PFSK-1 (cell line): ENCODE results near the gene CNN2.

Experiments
- FOXP2 ChIP-seq: optimal IDR thresholded peaks from 2 replicates; pipeline ENCODE3; 2011; ENCODE audit warnings: borderline replicate concordance, control low read depth, inconsistent platforms; ENCODE audit not compliant: insufficient read depth; ENCODE audit errors: extremely low read length, extremely low read depth
- POLR2AphosphoS5 ChIP-seq: IDR thresholded peaks from 2 replicates; pipeline ENCODE4 v1.6.1; 2012; ENCODE audit warnings: low read depth, mild to moderate bottlenecking, control low read depth, low read length, moderate library complexity
- SIN3A ChIP-seq: IDR thresholded peaks from 2 replicates; pipeline ENCODE4 v1.6.1; 2012; ENCODE audit warnings: mild to moderate bottlenecking, low read length, moderate library complexity, borderline replicate concordance; ENCODE audit not compliant: insufficient read depth
- TAF1 ChIP-seq: IDR thresholded peaks from 2 replicates; pipeline ENCODE4 v1.6.1; 2012; ENCODE audit warnings: low read length, control low read depth, borderline replicate concordance; ENCODE audit not compliant: insufficient read depth
- TF ChIP-seq, protein P1 (sequence below), 2 experiments: IDR thresholded peaks; 2 replicates each; pipeline versions ENCODE4 v1.6.1 to v1.8.0; 2011 to 2012; ENCODE audit warnings: low read depth in 2 of 2, low read length in 2 of 2, control low read depth in 1 of 2, inconsistent platforms in 1 of 2, mild to moderate bottlenecking in 1 of 2, moderate library complexity in 1 of 2; ENCODE audit not compliant: insufficient read depth in 1 of 2

The CNN2 gene

DNA sequence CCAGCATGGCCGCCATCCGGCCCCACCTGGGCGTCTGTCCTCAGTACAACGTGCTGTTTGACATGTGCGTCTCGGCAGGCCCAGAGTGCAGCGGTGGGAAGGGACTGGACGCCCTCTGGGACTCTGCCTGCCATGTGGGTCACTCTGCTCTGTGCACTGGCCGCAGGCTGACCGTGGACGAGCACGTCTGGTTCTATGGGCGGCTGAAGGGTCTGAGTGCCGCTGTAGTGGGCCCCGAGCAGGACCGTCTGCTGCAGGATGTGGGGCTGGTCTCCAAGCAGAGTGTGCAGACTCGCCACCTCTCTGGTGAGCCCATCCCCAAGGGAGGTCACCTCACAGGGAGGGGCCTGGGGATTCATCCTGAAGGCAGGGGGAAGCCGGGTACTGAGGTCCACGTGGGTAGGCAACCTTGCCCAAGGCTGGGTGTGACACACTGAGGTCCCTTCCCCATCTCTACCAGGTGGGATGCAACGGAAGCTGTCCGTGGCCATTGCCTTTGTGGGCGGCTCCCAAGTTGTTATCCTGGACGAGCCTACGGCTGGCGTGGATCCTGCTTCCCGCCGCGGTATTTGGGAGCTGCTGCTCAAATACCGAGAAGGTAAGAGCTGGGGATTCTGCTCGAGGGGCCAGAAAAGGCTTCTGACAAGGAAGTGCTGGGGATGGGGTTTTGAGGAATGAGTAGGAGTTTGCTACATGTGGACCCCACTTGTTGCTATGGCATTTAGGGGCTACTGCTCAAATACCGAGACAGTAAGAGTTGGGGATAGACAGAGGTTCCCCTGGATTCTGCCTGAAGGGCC, 24.8 kb downstream of the CNN2 start:
- no peak for TF ChIP-seq SIN3A

DNA sequence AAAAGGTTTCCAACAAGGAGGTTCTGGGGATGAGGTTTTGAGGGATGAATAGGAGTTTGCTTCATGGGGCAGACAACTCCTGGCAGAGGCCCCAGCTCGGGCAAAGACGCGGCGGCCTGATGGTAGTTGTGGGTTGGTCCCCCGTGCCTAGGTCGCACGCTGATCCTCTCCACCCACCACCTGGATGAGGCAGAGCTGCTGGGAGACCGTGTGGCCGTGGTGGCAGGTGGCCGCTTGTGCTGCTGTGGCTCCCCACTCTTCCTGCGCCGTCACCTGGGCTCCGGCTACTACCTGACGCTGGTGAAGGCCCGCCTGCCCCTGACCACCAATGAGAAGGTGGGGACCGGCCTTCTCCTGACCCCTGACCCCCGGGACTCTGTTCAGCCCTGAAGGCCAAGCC, 25.4 kb downstream of the CNN2 start:
- TF ChIP-seq SIN3A (no peak), TAF1 (no peak), POLR2AphosphoS5 (no peak), FOXP2 (no peak)
- TF ChIP-seq, protein P1, sequence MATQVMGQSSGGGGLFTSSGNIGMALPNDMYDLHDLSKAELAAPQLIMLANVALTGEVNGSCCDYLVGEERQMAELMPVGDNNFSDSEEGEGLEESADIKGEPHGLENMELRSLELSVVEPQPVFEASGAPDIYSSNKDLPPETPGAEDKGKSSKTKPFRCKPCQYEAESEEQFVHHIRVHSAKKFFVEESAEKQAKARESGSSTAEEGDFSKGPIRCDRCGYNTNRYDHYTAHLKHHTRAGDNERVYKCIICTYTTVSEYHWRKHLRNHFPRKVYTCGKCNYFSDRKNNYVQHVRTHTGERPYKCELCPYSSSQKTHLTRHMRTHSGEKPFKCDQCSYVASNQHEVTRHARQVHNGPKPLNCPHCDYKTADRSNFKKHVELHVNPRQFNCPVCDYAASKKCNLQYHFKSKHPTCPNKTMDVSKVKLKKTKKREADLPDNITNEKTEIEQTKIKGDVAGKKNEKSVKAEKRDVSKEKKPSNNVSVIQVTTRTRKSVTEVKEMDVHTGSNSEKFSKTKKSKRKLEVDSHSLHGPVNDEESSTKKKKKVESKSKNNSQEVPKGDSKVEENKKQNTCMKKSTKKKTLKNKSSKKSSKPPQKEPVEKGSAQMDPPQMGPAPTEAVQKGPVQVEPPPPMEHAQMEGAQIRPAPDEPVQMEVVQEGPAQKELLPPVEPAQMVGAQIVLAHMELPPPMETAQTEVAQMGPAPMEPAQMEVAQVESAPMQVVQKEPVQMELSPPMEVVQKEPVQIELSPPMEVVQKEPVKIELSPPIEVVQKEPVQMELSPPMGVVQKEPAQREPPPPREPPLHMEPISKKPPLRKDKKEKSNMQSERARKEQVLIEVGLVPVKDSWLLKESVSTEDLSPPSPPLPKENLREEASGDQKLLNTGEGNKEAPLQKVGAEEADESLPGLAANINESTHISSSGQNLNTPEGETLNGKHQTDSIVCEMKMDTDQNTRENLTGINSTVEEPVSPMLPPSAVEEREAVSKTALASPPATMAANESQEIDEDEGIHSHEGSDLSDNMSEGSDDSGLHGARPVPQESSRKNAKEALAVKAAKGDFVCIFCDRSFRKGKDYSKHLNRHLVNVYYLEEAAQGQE (IDR thresholded peaks at IDR 0.05; ENCODE audit: insufficient read depth in 1 of 2, low read depth in 2 of 2, low read length in 2 of 2) = no peak

DNA sequence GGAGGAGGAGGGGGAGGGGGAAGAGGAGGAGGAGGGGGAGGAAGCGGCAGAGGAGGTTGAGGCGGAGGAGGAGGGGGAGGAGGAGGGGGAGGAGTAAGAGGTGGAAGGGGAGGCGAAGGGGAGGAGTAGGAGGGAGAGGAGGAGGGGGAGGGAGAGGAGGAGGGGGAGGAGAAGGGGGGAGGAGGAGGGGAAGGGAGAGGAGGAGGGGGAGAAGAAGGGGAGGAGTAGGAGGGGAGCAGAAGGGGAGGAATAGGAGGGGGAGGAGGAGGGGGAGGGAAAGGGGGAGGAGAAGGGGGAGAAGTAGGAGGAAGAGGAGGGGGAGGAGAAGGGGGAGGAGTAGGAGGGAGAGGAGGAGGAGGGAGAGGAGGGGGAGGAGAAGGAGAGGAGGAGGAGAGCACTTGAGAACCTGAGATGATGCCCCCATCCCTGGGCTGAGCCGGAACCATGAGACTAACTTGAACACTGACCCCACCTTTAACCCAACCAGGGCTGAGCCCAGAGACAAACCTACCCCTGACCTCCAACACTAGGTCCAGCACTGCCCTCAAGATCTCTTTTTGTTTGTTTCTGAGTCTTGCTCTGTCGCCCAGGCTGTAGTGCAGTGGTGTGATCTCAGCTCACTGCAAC, 26.1 kb downstream of the CNN2 start:
- TF ChIP-seq FOXP2 = no peak
- TF ChIP-seq, protein P1 (IDR thresholded peaks at IDR 0.05; ENCODE audit: insufficient read depth in 1 of 2, low read depth in 2 of 2, low read length in 2 of 2) = no peak
- no peak for TF ChIP-seq SIN3A
- TF ChIP-seq TAF1 = no peak

DNA sequence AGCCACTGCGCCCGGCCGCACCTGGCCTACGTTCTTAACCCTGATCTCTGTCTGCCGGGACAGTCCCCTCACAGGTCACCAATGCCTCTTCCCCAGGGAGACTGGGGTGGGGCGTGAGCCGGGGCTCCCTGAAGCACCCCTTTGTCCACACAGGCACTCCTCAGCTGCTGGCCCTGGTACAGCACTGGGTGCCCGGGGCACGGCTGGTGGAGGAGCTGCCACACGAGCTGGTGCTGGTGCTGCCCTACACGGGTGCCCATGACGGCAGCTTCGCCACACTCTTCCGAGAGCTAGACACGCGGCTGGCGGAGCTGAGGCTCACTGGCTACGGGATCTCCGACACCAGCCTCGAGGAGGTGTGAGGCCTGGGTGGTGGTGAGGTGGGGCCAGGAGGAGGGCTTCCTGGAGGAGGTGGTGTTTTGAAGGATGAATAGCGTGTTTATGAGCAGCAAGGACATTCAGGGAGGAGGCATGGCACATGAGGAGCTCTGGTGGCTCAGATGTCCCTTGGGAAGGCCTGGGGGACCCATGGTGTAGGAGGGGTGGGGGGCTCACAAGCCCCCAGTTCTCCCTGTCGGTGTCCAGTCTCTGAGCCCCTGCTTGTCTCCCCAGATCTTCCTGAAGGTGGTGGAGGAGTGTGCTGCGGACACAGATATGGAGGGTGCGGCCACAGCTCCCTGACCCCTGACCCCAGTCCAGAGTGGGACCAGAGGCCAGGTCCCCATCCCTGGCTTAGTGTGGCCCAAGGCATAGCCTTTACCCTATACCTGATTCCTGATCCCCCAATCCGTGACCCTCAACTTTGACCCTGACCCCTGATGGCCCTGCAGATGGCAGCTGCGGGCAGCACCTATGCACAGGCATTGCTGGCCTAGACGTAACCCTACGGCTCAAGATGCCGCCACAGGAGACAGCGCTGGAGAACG, 27.0 kb downstream of the CNN2 start:
- TF ChIP-seq FOXP2 (no peak), SIN3A (no peak), POLR2AphosphoS5 (no peak), TAF1 (no peak)
- TF ChIP-seq, protein P1 (IDR thresholded peaks at IDR 0.05; ENCODE audit: insufficient read depth in 1 of 2, low read depth in 2 of 2, low read length in 2 of 2) = no peak
